ENCODE measurements around the gene HYPK.

HYPK gene

GRCh38 chr15:43800286-43801141, at the start of gene HYPK:
TSS of gene HYPK (plus strand) at chr15:43800599. CDS start at chr15:43800623, 24 bp downstream.
- DNase-seq, result peak; percentile 94

GRCh38 chr15:43751885-43752284, 48.5 kb upstream of the HYPK start:
- no peak for DNase-seq

- DNase-seq, result no peak
These were observed 37.6 kb upstream of the HYPK start for GRCh38 chr15:43762824-43763223.

GRCh38 chr15:43763819-43764446, 36.5 kb upstream of the HYPK start:
- no peak for DNase-seq

GRCh38 chr15:43769584-43770228, 30.7 kb upstream of the HYPK start:
- DNase-seq, result peak; percentile 61

- no peak for DNase-seq
These were observed 28.6 kb upstream of the HYPK start for GRCh38 chr15:43771816-43772215.

- no peak for DNase-seq
These were observed 27.8 kb upstream of the HYPK start for GRCh38 chr15:43772624-43773023.

GRCh38 chr15:43774062-43774461, 26.3 kb upstream of the HYPK start:
- DNase-seq, result no peak

- DNase-seq, result no peak
These were observed 24.9 kb upstream of the HYPK start for GRCh38 chr15:43775411-43775965.

GRCh38 chr15:43776101-43776717, 24.2 kb upstream of the HYPK start:
- DNase-seq, result peak; percentile 24

GRCh38 chr15:43776718-43777266, 23.6 kb upstream of the HYPK start, which contains the start of gene ELL3:
TSS of gene ELL3 (minus strand) at chr15:43776966. CDS start at chr15:43776901, 65 bp downstream.
- DNase-seq, result peak; percentile 72

GRCh38 chr15:43777267-43777914, 23.0 kb upstream of the HYPK start:
- DNase-seq, result peak; percentile 85

- no peak for DNase-seq
These were observed 21.4 kb upstream of the HYPK start for GRCh38 chr15:43779016-43779415.

GRCh38 chr15:43789409-43789808, 11.0 kb upstream of the HYPK start:
- DNase-seq, result no peak

GRCh38 chr15:43791993-43792760, 8.2 kb upstream of the HYPK start, which contains the start of gene SERF2:
TSS of gene SERF2 (plus strand) at chr15:43792320. CDS start at chr15:43792377, 57 bp downstream.
- peak; percentile 100 for DNase-seq

- DNase-seq, result peak; percentile 26
These were observed 7.5 kb upstream of the HYPK start for GRCh38 chr15:43792761-43793476.

- no peak for DNase-seq
These were observed 6.8 kb upstream of the HYPK start for GRCh38 chr15:43793647-43794046.

GRCh38 chr15:43794269-43795037, 5.9 kb upstream of the HYPK start:
- DNase-seq, result no peak

GRCh38 chr15:43795197-43795596, 5.2 kb upstream of the HYPK start:
- no peak for DNase-seq

GRCh38 chr15:43795997-43796396, 4.4 kb upstream of the HYPK start:
- DNase-seq, result no peak
